Dendritic cell treated with granulocyte-macrophage colony-stimulating factor and Interleukin-4, amounts not matched to agents 40 ng/mL and 50 ng/mL, for 4 days (primary cell): ENCODE measurements around the gene MED9.

Experiments used
- H3K27ac Mint-ChIP-seq: one replicate; pipeline ENCODE4 v1.8.0; 2022; ENCODE audit warnings: mild to moderate bottlenecking, mixed read lengths
- H3K27me3 Mint-ChIP-seq: one replicate; pipeline ENCODE4 v1.8.0; 2022; ENCODE audit warnings: mild to moderate bottlenecking, mixed read lengths
- H3K36me3 Mint-ChIP-seq: one replicate; pipeline ENCODE4 v1.8.0; 2022; ENCODE audit warnings: low read depth, mixed read lengths
- H3K4me1 Mint-ChIP-seq: one replicate; pipeline ENCODE4 v1.8.0; 2022; ENCODE audit warnings: low read depth, mixed read lengths
- H3K4me3 Mint-ChIP-seq: one replicate; pipeline ENCODE4 v1.8.0; 2022; ENCODE audit warnings: mild to moderate bottlenecking, moderate library complexity, mixed read lengths
- H3K9me3 Mint-ChIP-seq: one replicate; pipeline ENCODE4 v1.8.0; 2022; ENCODE audit warnings: mixed read lengths
- intact Hi-C: fragments of 100-400 bp; cut with micrococcal nuclease; formaldehyde crosslinking; loops from one replicate; pipeline ENCODE4 v1.15.0; 2022

Gene MED9

DNA sequence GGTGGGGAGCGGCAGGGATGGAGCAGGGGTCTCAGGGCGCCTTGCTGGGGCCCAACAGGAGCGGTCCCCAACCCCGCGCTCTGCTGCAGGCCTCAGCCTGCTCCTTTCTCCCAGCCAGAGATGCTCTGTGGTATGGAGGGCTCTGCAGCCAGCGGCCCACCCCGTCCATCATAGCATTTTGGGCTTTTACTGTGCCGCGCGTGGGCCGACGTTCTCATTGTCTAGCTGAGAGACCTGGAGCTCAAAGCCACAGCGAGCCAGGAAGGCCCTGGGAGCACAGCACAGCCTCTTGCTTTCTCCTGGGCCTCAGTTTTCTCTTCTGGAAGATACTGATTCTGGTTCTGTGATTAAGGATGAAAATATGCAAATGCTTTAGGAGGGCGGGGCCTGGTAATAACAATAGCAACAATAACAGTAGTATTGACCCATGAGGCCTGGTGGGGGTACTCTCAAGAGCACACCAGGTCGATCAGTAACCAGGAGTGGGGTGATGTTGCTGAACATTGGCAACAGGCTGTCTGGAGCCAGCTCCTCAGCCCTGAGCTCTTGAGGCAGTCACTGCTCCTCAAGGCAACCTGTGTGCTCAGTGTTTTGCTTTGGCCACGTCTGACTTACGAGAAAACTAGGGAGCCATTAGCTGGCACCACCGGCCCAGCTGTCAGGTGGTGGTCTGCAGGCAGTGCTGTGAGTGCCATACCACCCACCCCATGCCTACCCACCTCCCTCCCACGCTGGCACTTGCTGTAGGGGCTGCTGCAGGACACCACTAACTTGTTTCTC is 20.5 kb downstream of the MED9 start:
- intact Hi-C loops: loop anchor here (1.0 to 5.0 kb wide), 5 partner anchors 20 to 144 kb away; partner anchors contain the start of genes MED9 and PEMT
- Mint-ChIP-seq H3K9me3 (no peaks in the 10 kb centered on the region), H3K4me3 (no peak overlapping the region), H3K27me3 (peaks cover 56% of the 10 kb centered on the region), H3K36me3 (peaks cover 18% of the 10 kb centered on the region), H3K4me1 (peaks cover 35% of the 10 kb centered on the region), H3K27ac (peak overlapping the region; percentile 59)

GRCh38 chr17:17497845-17498520 is 21.2 kb downstream of the MED9 start:
- peaks cover 29% of the 10 kb centered on the region for H3K4me1 Mint-ChIP-seq
- no peak overlapping the region for H3K27ac Mint-ChIP-seq
- peaks cover 11% of the 10 kb centered on the region for H3K36me3 Mint-ChIP-seq
- no peak overlapping the region for H3K4me3 Mint-ChIP-seq
- no peaks in the 10 kb centered on the region for H3K9me3 Mint-ChIP-seq
- intact Hi-C loops: loop anchor here (1.0 to 5.0 kb wide), 5 partner anchors 21 to 143 kb away; partner anchors contain the start of genes MED9 and PEMT
- peaks cover 54% of the 10 kb centered on the region for H3K27me3 Mint-ChIP-seq

- intact Hi-C loops: loop anchor here (5.0 kb wide), 2 partner anchors 94 to 141 kb away; partner anchors contain the start of gene PEMT
- peaks cover 21% of the 10 kb centered on the region for H3K4me1 Mint-ChIP-seq
- H3K36me3 Mint-ChIP-seq: peaks cover 4% of the 10 kb centered on the region
- no peaks in the 10 kb centered on the region for H3K9me3 Mint-ChIP-seq
- H3K27me3 Mint-ChIP-seq: peaks cover 46% of the 10 kb centered on the region
- no peak overlapping the region for H3K27ac Mint-ChIP-seq
- no peak overlapping the region for H3K4me3 Mint-ChIP-seq
These were observed 22.0 kb downstream of the MED9 start for GRCh38 chr17:17498606-17499301.

DNA sequence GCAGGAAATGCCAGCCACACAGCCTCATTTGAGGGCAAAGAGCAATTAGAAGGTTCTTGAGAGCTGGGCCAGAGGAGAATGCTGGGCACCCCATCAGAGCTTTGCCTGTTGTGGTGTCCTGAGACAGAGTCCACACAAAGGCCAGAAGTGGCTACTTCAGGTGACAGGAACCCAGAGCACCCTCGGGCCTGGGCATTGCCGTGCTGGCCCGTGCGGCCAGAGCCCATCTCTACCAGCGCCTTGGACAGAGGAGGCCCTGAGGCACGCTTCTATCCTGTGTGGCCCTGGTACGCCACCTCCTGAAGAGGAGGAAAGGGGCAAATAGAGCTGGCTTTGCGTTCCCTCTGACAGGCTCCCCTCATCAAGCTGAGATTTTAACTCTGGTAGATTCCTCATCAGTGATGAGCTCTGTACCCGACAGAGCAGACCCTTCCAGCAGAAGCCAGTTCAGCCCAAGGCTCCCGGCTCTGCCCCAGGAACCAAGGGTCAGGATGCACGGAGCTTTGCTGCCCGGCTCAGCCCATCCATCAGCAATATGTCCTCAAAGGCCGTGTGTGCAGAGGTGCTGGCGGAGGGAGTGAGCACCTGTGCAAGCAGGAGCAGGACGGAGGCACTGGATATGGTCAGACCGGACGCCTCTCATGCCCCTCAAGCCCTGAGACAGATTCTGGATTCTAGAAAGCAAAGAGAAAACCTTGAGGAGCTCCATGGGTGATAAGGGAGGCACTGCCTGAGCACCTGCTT is 22.8 kb downstream of the MED9 start:
- H3K36me3 Mint-ChIP-seq: no peaks in the 10 kb centered on the region
- H3K27ac Mint-ChIP-seq: no peak overlapping the region
- H3K4me1 Mint-ChIP-seq: peaks cover 19% of the 10 kb centered on the region
- peaks cover 40% of the 10 kb centered on the region for H3K27me3 Mint-ChIP-seq
- intact Hi-C loops: loop anchor here (5.0 kb wide), 2 partner anchors 93 to 142 kb away; partner anchors contain the start of gene PEMT
- H3K4me3 Mint-ChIP-seq: no peak overlapping the region
- H3K9me3 Mint-ChIP-seq: no peaks in the 10 kb centered on the region

- Mint-ChIP-seq H3K4me1 (peaks cover 4% of the 10 kb centered on the region), H3K27me3 (peaks cover 25% of the 10 kb centered on the region), H3K4me3 (no peak overlapping the region), H3K36me3 (no peaks in the 10 kb centered on the region), H3K27ac (no peak overlapping the region), H3K9me3 (no peaks in the 10 kb centered on the region)
- intact Hi-C loops: no loop called here
These were observed 24.3 kb downstream of the MED9 start for GRCh38 chr17:17500999-17501605.

GRCh38 chr17:17502741-17503565 is 26.2 kb downstream of the MED9 start:
- Mint-ChIP-seq H3K36me3 (no peaks in the 10 kb centered on the region), H3K27ac (no peak overlapping the region), H3K4me3 (no peak overlapping the region), H3K27me3 (peaks cover 14% of the 10 kb centered on the region), H3K4me1 (no peaks in the 10 kb centered on the region), H3K9me3 (no peaks in the 10 kb centered on the region)
- intact Hi-C loops: no loop called here

GRCh38 chr17:17503566-17504130 is 26.8 kb downstream of the MED9 start:
- Mint-ChIP-seq H3K4me1 (no peaks in the 10 kb centered on the region), H3K9me3 (no peaks in the 10 kb centered on the region), H3K27ac (no peak overlapping the region), H3K27me3 (peaks cover 9% of the 10 kb centered on the region), H3K4me3 (no peak overlapping the region), H3K36me3 (no peaks in the 10 kb centered on the region)
- intact Hi-C loops: no loop called here

DNA sequence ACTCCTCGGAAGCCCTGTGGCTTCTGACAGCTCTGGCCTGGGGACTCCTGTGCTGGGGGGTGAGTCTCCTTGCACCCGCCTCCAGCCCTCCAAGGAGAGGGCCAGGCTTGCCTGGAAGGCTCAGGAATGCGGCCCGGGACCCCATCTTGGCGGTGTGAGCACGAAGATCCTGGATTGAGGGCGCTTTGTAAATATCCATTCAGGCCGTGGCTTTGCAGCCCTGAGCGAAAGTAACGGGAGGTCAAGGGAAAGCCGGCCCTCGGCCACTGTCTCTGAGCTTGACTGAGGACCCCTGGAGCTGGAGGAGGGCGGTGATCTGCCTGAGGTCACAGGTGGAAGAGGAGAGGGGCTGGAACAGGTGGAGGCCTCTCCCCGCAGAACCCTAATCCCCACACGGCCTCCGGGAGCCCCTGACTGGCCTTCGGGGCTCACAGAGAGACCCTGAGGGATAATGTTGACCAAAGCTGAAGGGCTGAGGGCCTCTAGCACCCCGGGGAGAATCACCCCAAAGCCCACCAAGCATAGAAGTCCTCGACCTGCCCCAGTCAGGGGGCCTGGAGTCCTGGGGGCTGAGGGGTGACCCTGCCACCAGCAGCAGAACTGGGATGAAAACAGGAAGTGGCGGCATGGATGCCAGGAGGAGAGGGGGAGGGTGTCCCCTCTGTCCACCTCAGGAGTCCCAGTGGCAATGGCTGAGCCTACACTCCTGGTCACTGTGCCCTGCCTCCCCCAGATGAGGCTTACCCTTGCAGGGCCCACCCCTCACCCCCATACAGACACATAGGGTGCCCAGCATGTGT is 27.7 kb downstream of the MED9 start:
- Mint-ChIP-seq H3K36me3 (no peaks in the 10 kb centered on the region), H3K27ac (no peak overlapping the region), H3K27me3 (peaks cover 5% of the 10 kb centered on the region), H3K9me3 (no peaks in the 10 kb centered on the region), H3K4me1 (no peaks in the 10 kb centered on the region), H3K4me3 (no peak overlapping the region)
- intact Hi-C loops: no loop called here

DNA sequence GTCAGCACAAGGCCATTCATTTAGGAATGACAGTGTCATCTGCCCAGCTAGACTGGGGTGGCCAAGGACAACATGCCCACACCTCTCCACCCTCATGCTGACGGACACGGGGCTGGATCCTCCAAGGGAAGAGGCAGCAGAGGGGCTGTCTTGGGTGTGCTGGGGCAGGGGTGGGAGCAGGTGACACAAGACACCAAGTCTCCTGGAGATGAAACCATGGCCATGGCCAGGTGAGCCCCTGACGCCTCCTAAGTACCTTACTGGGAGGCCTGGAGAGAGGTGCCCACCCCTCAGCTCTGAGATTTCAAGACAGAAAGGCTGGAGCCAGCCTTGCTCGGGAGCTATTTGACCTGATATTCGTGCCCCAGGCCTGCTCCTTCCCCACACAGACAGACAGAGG is 28.4 kb downstream of the MED9 start:
- Mint-ChIP-seq H3K36me3 (no peaks in the 10 kb centered on the region), H3K9me3 (no peaks in the 10 kb centered on the region), H3K4me1 (peaks cover 6% of the 10 kb centered on the region), H3K4me3 (no peak overlapping the region), H3K27me3 (peaks cover 2% of the 10 kb centered on the region), H3K27ac (no peak overlapping the region)
- intact Hi-C loops: no loop called here

GRCh38 chr17:17505610-17506171 is 28.9 kb downstream of the MED9 start:
- peaks cover 2% of the 10 kb centered on the region for H3K27me3 Mint-ChIP-seq
- H3K4me3 Mint-ChIP-seq: no peak overlapping the region
- peaks cover 11% of the 10 kb centered on the region for H3K4me1 Mint-ChIP-seq
- intact Hi-C loops: no loop called here
- H3K27ac Mint-ChIP-seq: no peak overlapping the region
- no peaks in the 10 kb centered on the region for H3K9me3 Mint-ChIP-seq
- H3K36me3 Mint-ChIP-seq: no peaks in the 10 kb centered on the region

DNA sequence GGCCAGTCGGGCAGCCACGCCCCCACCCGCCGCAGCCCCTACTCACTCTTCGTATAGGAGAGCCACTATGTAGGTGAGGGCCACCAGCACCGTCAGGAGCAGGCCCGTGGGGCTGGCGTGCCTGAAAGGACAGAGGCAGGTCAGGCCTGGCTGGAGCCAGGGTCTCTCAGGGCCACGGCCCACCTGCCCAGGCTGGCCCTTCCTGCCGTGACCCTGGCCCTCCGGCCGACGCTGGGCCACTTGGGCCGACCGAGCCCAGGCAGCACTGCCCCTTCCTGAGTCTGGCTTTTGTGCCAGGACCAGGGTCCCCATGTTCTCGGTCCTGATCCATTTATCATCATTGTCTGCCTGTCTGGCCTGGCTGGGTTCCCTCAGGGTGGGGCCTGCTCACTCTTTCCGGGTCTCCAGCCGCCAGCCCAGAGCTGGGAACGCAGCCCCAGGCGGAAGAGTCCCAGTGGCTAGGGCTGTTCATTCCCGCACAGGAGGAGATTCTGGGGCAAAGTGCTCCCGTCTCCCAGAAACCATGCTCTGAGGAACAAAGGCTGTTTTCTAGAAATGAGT is 29.5 kb downstream of the MED9 start:
- Mint-ChIP-seq H3K4me1 (peaks cover 17% of the 10 kb centered on the region), H3K27me3 (no peaks in the 10 kb centered on the region), H3K27ac (no peak overlapping the region), H3K36me3 (no peaks in the 10 kb centered on the region), H3K4me3 (no peak overlapping the region), H3K9me3 (no peaks in the 10 kb centered on the region)
- intact Hi-C loops: no loop called here
